ENCODE results near the gene FTH1.
A peak's percentile ranks its signal among the peaks of the same experiment; 100 is the strongest.

Gene FTH1

GRCh38 chr11:61971248-61972111 lies 4.0 kb upstream of the FTH1 start:
- peak overlapping the region; percentile 87 for H3K27ac ChIP-seq
- no peak for TF ChIP-seq CTCF (IDR thresholded peaks at IDR 0.05)
- peak overlapping the region; percentile 53 for H3K4me2 ChIP-seq (ENCODE audit: low read length)
- no peaks in the 10 kb centered on the region for H3K36me3 ChIP-seq (ENCODE audit: control insufficient read depth, insufficient read depth, low read length)
- H3K4me1 ChIP-seq, result peaks cover 28% of the 10 kb centered on the region
- H3K79me2 ChIP-seq, result peaks cover 3% of the 10 kb centered on the region
- H3K4me3 ChIP-seq (ENCODE audit: low read depth, low read length), result peak overlapping the region; percentile 33
- H2AFZ ChIP-seq, result peak overlapping the region; percentile 79
- no peak overlapping the region for H3K9ac ChIP-seq
- no peaks in the 10 kb centered on the region for H3K9me3 ChIP-seq (ENCODE audit: control insufficient read depth, low read length)
- no peaks in the 10 kb centered on the region for H3K27me3 ChIP-seq (ENCODE audit: control insufficient read depth, insufficient read depth, low read length)

GRCh38 chr11:61969838-61970662 lies 2.6 kb upstream of the FTH1 start:
- peak overlapping the region; percentile 87 for H3K27ac ChIP-seq
- H3K4me3 ChIP-seq (ENCODE audit: low read depth, low read length), result no peak overlapping the region
- no peak overlapping the region for H3K9ac ChIP-seq

GRCh38 chr11:61969391-61969758 lies 1.9 kb upstream of the FTH1 start:
- peak overlapping the region; percentile 87 for H3K27ac ChIP-seq
- H3K79me2 ChIP-seq, result peaks cover 6% of the 10 kb centered on the region
- H3K4me3 ChIP-seq (ENCODE audit: low read depth, low read length), result no peak overlapping the region
- H3K9me3 ChIP-seq (ENCODE audit: control insufficient read depth, low read length), result no peaks in the 10 kb centered on the region
- no peaks in the 10 kb centered on the region for H3K36me3 ChIP-seq (ENCODE audit: control insufficient read depth, insufficient read depth, low read length)
- H3K9ac ChIP-seq, result no peak overlapping the region
- no peaks in the 10 kb centered on the region for H3K27me3 ChIP-seq (ENCODE audit: control insufficient read depth, insufficient read depth, low read length)
- no peak overlapping the region for H2AFZ ChIP-seq
- no peak overlapping the region for H3K4me2 ChIP-seq (ENCODE audit: low read length)
- TF ChIP-seq CTCF (IDR thresholded peaks at IDR 0.05), result no peak
- peaks cover 25% of the 10 kb centered on the region for H3K4me1 ChIP-seq

More at GRCh38 chr11:61969838-61970662, 2.6 kb upstream of the FTH1 start:
- no peaks in the 10 kb centered on the region for H3K9me3 ChIP-seq (ENCODE audit: control insufficient read depth, low read length)
- H3K4me2 ChIP-seq (ENCODE audit: low read length), result no peak overlapping the region
- no peak for TF ChIP-seq CTCF (IDR thresholded peaks at IDR 0.05)
- no peak overlapping the region for H2AFZ ChIP-seq
- H3K4me1 ChIP-seq, result peaks cover 25% of the 10 kb centered on the region
- no peaks in the 10 kb centered on the region for H3K36me3 ChIP-seq (ENCODE audit: control insufficient read depth, insufficient read depth, low read length)
- H3K27me3 ChIP-seq (ENCODE audit: control insufficient read depth, insufficient read depth, low read length), result no peaks in the 10 kb centered on the region
- peaks cover 6% of the 10 kb centered on the region for H3K79me2 ChIP-seq

- TF ChIP-seq CTCF (IDR thresholded peaks at IDR 0.05), result no peak
- Histone ChIP-seq H3K79me2 (peaks cover 6% of the 10 kb centered on the region), H3K4me2 (ENCODE audit: low read length) (peak overlapping the region; percentile 68), H3K27ac (peak overlapping the region; percentile 99), H3K9me3 (ENCODE audit: control insufficient read depth, low read length) (no peaks in the 10 kb centered on the region), H2AFZ (peak overlapping the region; percentile 82), H3K4me1 (peaks cover 28% of the 10 kb centered on the region), H3K9ac (no peak overlapping the region), H3K36me3 (ENCODE audit: control insufficient read depth, insufficient read depth, low read length) (no peaks in the 10 kb centered on the region), H3K4me3 (ENCODE audit: low read depth, low read length) (no peak overlapping the region), H3K27me3 (ENCODE audit: control insufficient read depth, insufficient read depth, low read length) (no peaks in the 10 kb centered on the region)
Measured at GRCh38 chr11:61968758-61969390, 1.4 kb upstream of the FTH1 start.

Data from parathyroid adenoma (tissue), 2 donors.